H1 (cell line): Measurements from ENCODE around the gene RASSF5. TPM values are rescaled to one million over a fixed set of nuclear protein-coding genes. Genes with fewer than 3 reads are reported as not detected.

Experiments
- CTCF ChIA-PET: fragments of 300-600 bp; sonication (Branson Sonifier 250); formaldehyde crosslinking; loops from one replicate; lab custom pipeline; 2021; ENCODE audit not compliant: partially characterized antibody; lab: Charles Lee
- POLR2A ChIA-PET: fragments of 300-600 bp; sonication (Branson Sonifier 250); formaldehyde crosslinking; loops from one replicate; lab custom pipeline; 2021; ENCODE audit warnings: inconsistent platforms; ENCODE audit not compliant: partially characterized antibody; lab: Charles Lee
- DNase-seq, 2 experiments: peaks; one replicate each; pipeline versions ENCODE4 v3.0.0 to v3.0.0-alpha.2; 2010 to 2022; ENCODE audit warnings: low spot score in 2 of 2, low read depth in 1 of 2, mixed read lengths in 1 of 2
- FAIRE-seq: peaks from 2 replicates; lab custom pipeline; 2011; peaks lifted over from hg19 to GRCh38; lab: Jason Lieb, UNC
- H2AFZ ChIP-seq: 2 replicates; pipeline ENCODE4 v1.8.1; 2012; ENCODE audit warnings: low read length, inconsistent platforms
- H2AK5ac ChIP-seq: 2 replicates; pipeline ENCODE4 v1.6.1; 2013; ENCODE audit warnings: low read depth, low read length
- H2BK120ac ChIP-seq: replicated peaks from 2 replicates; pipeline ENCODE3; 2013; ENCODE audit warnings: low read depth, low read length, inconsistent platforms
- H2BK12ac ChIP-seq: 2 replicates; pipeline ENCODE4 v1.6.1; 2013; ENCODE audit warnings: low read depth, low read length
- H2BK15ac ChIP-seq: 2 replicates; pipeline ENCODE4 v1.6.1; 2013; ENCODE audit warnings: low read length
- H2BK20ac ChIP-seq: 2 replicates; pipeline ENCODE4 v1.6.1; 2013; ENCODE audit warnings: low read length
- H2BK5ac ChIP-seq: 2 replicates; pipeline ENCODE4 v1.6.1; 2013; ENCODE audit warnings: low read depth, low read length
- H3K14ac ChIP-seq: 2 replicates; pipeline ENCODE4 v1.6.1; 2013; ENCODE audit warnings: inconsistent platforms; ENCODE audit not compliant: insufficient read length
- H3K18ac ChIP-seq: 2 replicates; pipeline ENCODE4 v1.6.1; 2013; ENCODE audit warnings: low read length; ENCODE audit errors: extremely low read depth
- H3K23ac ChIP-seq: 2 replicates; pipeline ENCODE4 v1.6.1; 2013; ENCODE audit warnings: inconsistent platforms; ENCODE audit not compliant: insufficient read length
- H3K23me2 ChIP-seq: 2 replicates; pipeline ENCODE4 v1.6.1; 2013; ENCODE audit warnings: low read depth, low read length
- H3K27ac ChIP-seq: 2 replicates; pipeline ENCODE4 v1.6.1; 2011; ENCODE audit warnings: low read depth, low read length, inconsistent platforms
- H3K27me3 ChIP-seq, 4 experiments: replicated peaks in 1 of 4; 1 replicate in 1 of 4; 2 replicates in 3 of 4; pipeline versions ENCODE4 v1.6.1 to v1.8.1; 2011 to 2013; ENCODE audit warnings: low read length in 3 of 4, mild to moderate bottlenecking in 3 of 4, inconsistent platforms in 2 of 4, mixed read lengths in 2 of 4, moderate library complexity in 1 of 4; ENCODE audit not compliant: control insufficient read depth in 3 of 4, insufficient read depth in 3 of 4; ENCODE audit errors: extremely low read depth in 1 of 4
- H3K36me3 ChIP-seq, 4 experiments: 2 replicates each; pipeline versions ENCODE4 v1.6.1 to v1.8.1; 2011 to 2013; ENCODE audit warnings: mild to moderate bottlenecking in 4 of 4, low read length in 3 of 4, moderate library complexity in 2 of 4, control low read depth in 1 of 4, inconsistent platforms in 1 of 4; ENCODE audit not compliant: insufficient read depth in 4 of 4, control insufficient read depth in 2 of 4
- H3K4ac ChIP-seq: replicated peaks from 2 replicates; pipeline ENCODE3; 2013; ENCODE audit warnings: low read length, low read depth, mixed read lengths, inconsistent platforms; ENCODE audit not compliant: insufficient read length
- H3K4me1 ChIP-seq, 4 experiments: replicated peaks in 1 of 4; 1 replicate in 1 of 4; 2 replicates in 3 of 4; pipeline versions ENCODE4 v1.6.1 to v1.8.1; 2011 to 2013; ENCODE audit warnings: low read length in 3 of 4, inconsistent platforms in 2 of 4, mixed read lengths in 1 of 4; ENCODE audit not compliant: insufficient read depth in 4 of 4, control insufficient read depth in 3 of 4
- H3K4me2 ChIP-seq, 2 experiments: 2 replicates each; pipeline versions ENCODE4 v1.6.1 to v1.8.1; 2011 to 2013; ENCODE audit warnings: low read depth in 2 of 2, low read length in 2 of 2, control low read depth in 1 of 2, inconsistent platforms in 1 of 2, mild to moderate bottlenecking in 1 of 2; ENCODE audit not compliant: insufficient read depth in 1 of 2
- H3K4me3 ChIP-seq, 4 experiments: fragments of 200-600, 300-600 bp in 1 of 4; sonication (generic), shearing (Covaris generic), sonication (Bioruptor Twin) in 1 of 4; 2 replicates each; pipeline versions ENCODE4 v1.5.1 to v1.8.1; 2011 to 2016; ENCODE audit warnings: low read length in 4 of 4, low read depth in 3 of 4, control low read depth in 2 of 4, inconsistent platforms in 2 of 4, mild to moderate bottlenecking in 2 of 4, mixed read lengths in 1 of 4, moderate library complexity in 1 of 4; ENCODE audit not compliant: insufficient read depth in 2 of 4; ENCODE audit errors: extremely low read depth in 1 of 4
- H3K56ac ChIP-seq: replicated peaks from 2 replicates; pipeline ENCODE3; 2013; ENCODE audit warnings: low read depth, mild to moderate bottlenecking, mixed read lengths, low read length, inconsistent platforms; ENCODE audit not compliant: insufficient read length
- H3K79me1 ChIP-seq: 2 replicates; pipeline ENCODE4 v1.6.1; 2013; ENCODE audit warnings: low read depth, low read length, control low read depth
- H3K79me2 ChIP-seq, 2 experiments: 2 replicates each; pipeline versions ENCODE4 v1.6.1 to v1.8.1; 2012 to 2013; ENCODE audit warnings: low read length in 2 of 2, mild to moderate bottlenecking in 2 of 2, inconsistent platforms in 1 of 2; ENCODE audit not compliant: insufficient read depth in 2 of 2, control insufficient read depth in 1 of 2
- H3K9ac ChIP-seq, 4 experiments: replicated peaks in 1 of 4; 1 replicate in 1 of 4; 2 replicates in 3 of 4; pipeline versions ENCODE4 v1.6.1 to v1.8.1; 2011 to 2013; ENCODE audit warnings: low read depth in 3 of 4, low read length in 3 of 4, control low read depth in 2 of 4, mild to moderate bottlenecking in 2 of 4, moderate library complexity in 2 of 4, inconsistent platforms in 1 of 4; ENCODE audit errors: extremely low read depth in 1 of 4
- H3K9me3 ChIP-seq, 2 experiments: 2 replicates each; pipeline versions ENCODE4 v1.6.1 to v1.8.1; 2012 to 2013; ENCODE audit warnings: mild to moderate bottlenecking in 2 of 2, moderate library complexity in 2 of 2, control low read depth in 1 of 2, inconsistent platforms in 1 of 2, low read depth in 1 of 2, low read length in 1 of 2, mixed read lengths in 1 of 2; ENCODE audit not compliant: insufficient read depth in 2 of 2
- H4K20me1 ChIP-seq, 2 experiments: replicated peaks in 1 of 2; 2 replicates each; pipeline versions ENCODE3 to v1.8.1; 2011 to 2013; ENCODE audit warnings: inconsistent platforms in 2 of 2, low read length in 2 of 2, mild to moderate bottlenecking in 1 of 2; ENCODE audit not compliant: insufficient read depth in 2 of 2, control insufficient read depth in 1 of 2
- H4K5ac ChIP-seq: 2 replicates; pipeline ENCODE4 v1.6.1; 2013; ENCODE audit warnings: low read length, low read depth, mixed read lengths, inconsistent platforms; ENCODE audit not compliant: insufficient read length
- H4K8ac ChIP-seq: 2 replicates; pipeline ENCODE4 v1.8.0; 2013; ENCODE audit warnings: mild to moderate bottlenecking, moderate library complexity, low read length, inconsistent platforms; ENCODE audit not compliant: insufficient read depth; ENCODE audit errors: extremely low read depth
- H4K91ac ChIP-seq: replicated peaks from 2 replicates; pipeline ENCODE3; 2013; ENCODE audit warnings: low read length, mixed read lengths, inconsistent platforms; ENCODE audit not compliant: insufficient read length
- RAD21 ChIP-seq, 2 experiments: IDR thresholded peaks in 1 of 2; conservative IDR thresholded peaks in 1 of 2; 2 replicates each; pipeline ENCODE4 v1.6.1; 2011; ENCODE audit warnings: low read depth in 2 of 2, low read length in 2 of 2, improper control_type of control experiment in 1 of 2, inconsistent platforms in 1 of 2, mild to moderate bottlenecking in 1 of 2, moderate library complexity in 1 of 2
- WGBS, 2 experiments: shearing (Covaris generic) in 1 of 2; methylation state at CpG; one replicate each; pipeline versions ENCODE4 v1.1.6 to v1.1.7; 2013 to 2015; ENCODE audit warnings: low lambda C conversion rate in 2 of 2, mixed read lengths in 2 of 2, inconsistent platforms in 1 of 2, low coverage in 1 of 2, missing lambda C conversion rate in 1 of 2; ENCODE audit not compliant: insufficient replicate concordance in 2 of 2, insufficient coverage in 1 of 2, insufficient read length in 1 of 2; ENCODE audit errors: extremely low coverage in 1 of 2, missing lambda C conversion rate in 1 of 2; 5-methylcytosine and 5-hydroxymethylcytosine counted together
- polyA plus RNA-seq, 7 experiments: library from polyadenylated mRNA; depleted of rRNA in 3 of 7; stranded (reverse) in 5 of 7; unstranded in 2 of 7; fragments of >200 nt in 5 of 7; fragments of 200-250 nt in 2 of 7; gene quantifications; 1 replicate in 5 of 7; 2 replicates in 1 of 7; 4 replicates in 1 of 7; pipeline versions ENCODE4 v1.2.1 to v1.2.3, GENCODE V29; 2011 to 2013; ENCODE audit warnings: missing spikeins in 2 of 7, mixed read lengths in 2 of 7
- total RNA-seq: library from RNA; stranded (reverse); fragmentation: NEBNext Ultra II Directional; extraction: Animal tissue kit (Norgen Biotek cat#: 25700); gene quantifications from 2 replicates; pipeline ENCODE4 v1.2.1, GENCODE V29; 2021

The RASSF5 gene
- total and polyA plus RNA-seq, 2 of the 8 experiments (the other 6 are each of a cell fraction or from before 2014, with no cell fraction given) = 0.82 to 1.8 TPM

GRCh38 chr1:206495493-206496046, 11.8 kb upstream of the RASSF5 start:
- H3K79me2 ChIP-seq = no peaks in the 10 kb centered on the region
- H2BK120ac ChIP-seq = no peak overlapping the region
- H4K20me1 ChIP-seq = peaks cover 2% of the 10 kb centered on the region in 2 experiments
- 0 out of 7 replicates have a peak, but pooled peaks cover 0 to 3% (median 0%) of the 10 kb centered on the region in 4 experiments for H3K4me1 ChIP-seq
- no peak for DNase-seq
- H2BK5ac ChIP-seq = no peak overlapping the region
- H3K23ac ChIP-seq = no peak overlapping the region
- H3K4me2 ChIP-seq = no peak overlapping the region
- no peak for FAIRE-seq
- no peak overlapping the region for H4K91ac ChIP-seq
- H3K23me2 ChIP-seq = no peaks in the 10 kb centered on the region
- H3K79me1 ChIP-seq = no peaks in the 10 kb centered on the region
- ChIA-PET CTCF (interaction anchor here (0.6 to 13.3 kb wide), 16 partner anchors 11 to 168 kb away, joined by 3 to 167 read pairs (median 4); partner anchors contain the start of genes EIF2D and RASSF5), POLR2A (interaction anchor here (1.4 to 4.7 kb wide), 2 partner anchors 11 to 49 kb away, joined by 4 to 23 read pairs; partner anchors contain the start of gene RASSF5)
- no peak overlapping the region for H3K4me3 ChIP-seq
- no peak overlapping the region for H4K8ac ChIP-seq
- no peak overlapping the region for H3K18ac ChIP-seq
- no peak overlapping the region for H3K27ac ChIP-seq
- no peaks in the 10 kb centered on the region for H3K9me3 ChIP-seq
- H3K56ac ChIP-seq = no peak overlapping the region
- H3K36me3 ChIP-seq = peaks cover 0 to 4% (median 2%) of the 10 kb centered on the region in 4 experiments; a peak in 1 of 8 replicates
- H2BK15ac ChIP-seq = no peak overlapping the region
- H3K9ac ChIP-seq = no peak overlapping the region
- H3K4ac ChIP-seq = no peak overlapping the region
- H3K27me3 ChIP-seq = no peaks in the 10 kb centered on the region
- H3K14ac ChIP-seq = no peak overlapping the region
- 69% methylated on average over 3 of the region's 3 CpGs; no CpG with 5 or more reads in 1 of the 2 experiments for WGBS, 2 experiments
- H4K5ac ChIP-seq = no peak overlapping the region
- H2AFZ ChIP-seq = no peak overlapping the region
- H2AK5ac ChIP-seq = no peak overlapping the region
- no peak overlapping the region for H2BK20ac ChIP-seq
- no peak overlapping the region for H2BK12ac ChIP-seq
- TF ChIP-seq RAD21 (IDR thresholded peaks at IDR 0.05 in 1 of 2, conservative IDR thresholded peaks at IDR 0.05 in 1 of 2; ENCODE audit: low read depth in 2 of 2, low read length in 2 of 2) = no peak
